IPS-18c (cell line): Measurements from ENCODE around the gene C3orf85.

Source experiments
- H3K4me3 ChIP-seq: 2 replicates; pipeline ENCODE4 v1.7.0; 2013; ENCODE audit warnings: low read depth, mild to moderate bottlenecking, low read length, moderate library complexity; ENCODE audit not compliant: insufficient read depth
- H3K9me3 ChIP-seq: one replicate; pipeline ENCODE4 v1.6.1; 2013; ENCODE audit warnings: mild to moderate bottlenecking, low read length, moderate library complexity; ENCODE audit not compliant: control insufficient read depth, insufficient read depth

Gene C3orf85, protein sequence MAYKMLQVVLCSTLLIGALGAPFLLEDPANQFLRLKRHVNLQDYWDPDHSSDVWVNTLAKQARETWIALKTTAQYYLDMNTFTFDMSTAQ

DNA sequence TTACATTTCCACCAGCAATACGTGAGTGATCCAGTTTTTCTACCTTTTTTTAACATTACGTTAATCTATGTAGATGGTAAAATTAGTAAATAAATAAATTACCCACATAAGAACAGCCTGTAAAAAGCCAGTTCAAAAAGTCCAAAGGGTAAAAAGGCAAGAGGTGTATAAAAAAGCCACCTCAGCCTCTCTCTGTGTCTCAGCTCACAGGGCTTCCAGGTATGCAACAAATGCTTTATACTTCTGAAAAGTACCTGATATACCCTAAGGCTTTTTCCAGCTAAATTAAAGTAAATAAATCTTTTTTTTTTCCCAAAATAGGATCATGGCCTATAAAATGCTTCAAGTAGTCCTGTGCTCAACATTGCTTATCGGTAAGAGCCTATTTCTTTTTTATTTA, at the start of gene C3orf85:
Gene C3orf85 (plus strand): TSS at position 197 of the 400 bp plus-strand sequence. CDS start 129 bp downstream, at position 326.
- H3K9me3 ChIP-seq: no peaks in the 10 kb centered on the region
- H3K4me3 ChIP-seq: no peak within 1 kb of the TSS

DNA sequence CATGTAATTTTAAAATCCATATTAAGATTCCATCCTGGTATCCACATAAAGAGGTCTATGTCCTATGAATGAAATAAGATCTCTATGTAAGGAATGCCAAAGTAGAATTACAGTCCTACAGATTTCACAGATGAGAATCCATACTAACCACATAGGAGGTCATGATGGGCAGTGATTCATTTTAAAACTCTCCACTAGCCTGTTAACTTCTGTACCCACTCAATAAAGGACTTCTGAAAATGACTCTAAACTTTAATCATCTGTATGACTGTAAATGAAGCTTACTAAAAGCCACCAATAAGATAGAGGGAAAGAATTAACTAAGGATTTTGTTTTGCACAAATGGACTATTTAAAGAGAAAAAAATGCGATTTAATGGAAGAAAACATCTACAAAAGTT, 47.3 kb upstream of the C3orf85 start:
- no peaks in the 10 kb centered on the region for H3K9me3 ChIP-seq
- H3K4me3 ChIP-seq: no peak overlapping the region

DNA sequence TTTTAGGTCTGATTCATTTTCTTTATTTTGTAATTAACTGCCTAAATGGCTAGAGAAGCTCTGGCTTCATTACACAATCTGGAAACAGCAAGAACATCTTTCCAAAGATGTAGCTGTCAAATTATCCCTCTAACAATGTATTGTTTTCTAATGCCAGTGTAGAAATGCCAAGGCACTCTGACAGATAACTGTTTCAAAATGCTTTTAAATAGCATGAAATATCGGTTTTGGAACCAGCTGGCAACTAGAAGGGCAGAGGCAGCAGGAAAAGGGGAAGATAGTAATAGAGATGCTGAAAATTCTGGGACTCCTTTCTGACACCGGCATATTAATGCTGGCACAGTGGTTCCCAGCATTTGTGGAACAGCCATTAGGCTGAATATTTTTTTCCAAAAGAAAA, 44.7 kb upstream of the C3orf85 start:
- Histone ChIP-seq H3K9me3 (no peaks in the 10 kb centered on the region), H3K4me3 (no peak overlapping the region)

DNA sequence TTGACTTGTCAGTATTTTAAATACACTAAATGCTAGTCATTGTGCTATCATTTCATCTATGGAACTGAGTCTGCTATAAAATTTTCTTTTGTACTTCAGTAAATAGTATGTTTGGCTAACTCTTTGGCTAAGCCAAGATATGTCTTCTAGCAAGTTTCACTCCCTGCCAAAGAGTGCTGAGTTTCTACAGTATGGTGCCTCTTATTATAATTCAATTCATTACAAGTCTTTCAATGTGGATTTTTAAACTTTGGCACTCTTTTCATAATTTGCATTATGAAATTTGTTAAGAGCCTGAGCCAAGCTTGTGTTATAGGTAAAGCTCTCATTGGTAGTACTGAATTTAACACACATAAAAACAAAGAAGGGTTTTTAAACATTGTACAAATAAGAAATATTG, 43.0 kb upstream of the C3orf85 start:
- Histone ChIP-seq H3K9me3 (no peaks in the 10 kb centered on the region), H3K4me3 (no peak overlapping the region)

DNA sequence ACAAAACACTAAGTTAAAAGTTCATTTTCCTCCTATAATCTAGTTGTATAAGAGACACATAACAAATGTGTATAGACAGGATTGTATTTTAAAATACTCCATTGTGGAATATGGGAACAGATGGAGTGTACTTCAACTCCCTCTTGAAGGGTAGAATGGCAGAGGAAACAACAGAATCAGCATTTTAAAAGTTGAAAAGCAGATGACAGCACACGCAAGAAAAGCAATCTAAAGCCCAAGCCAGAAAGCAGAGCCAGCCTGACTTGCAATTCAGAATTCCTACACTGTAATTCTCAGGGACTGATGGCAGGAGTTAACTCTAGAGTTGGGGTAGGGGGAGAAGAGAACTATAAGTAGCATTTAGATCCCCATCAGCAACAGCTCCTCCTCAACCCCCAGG, 41.4 kb upstream of the C3orf85 start:
- Histone ChIP-seq H3K9me3 (no peaks in the 10 kb centered on the region), H3K4me3 (no peak overlapping the region)

DNA sequence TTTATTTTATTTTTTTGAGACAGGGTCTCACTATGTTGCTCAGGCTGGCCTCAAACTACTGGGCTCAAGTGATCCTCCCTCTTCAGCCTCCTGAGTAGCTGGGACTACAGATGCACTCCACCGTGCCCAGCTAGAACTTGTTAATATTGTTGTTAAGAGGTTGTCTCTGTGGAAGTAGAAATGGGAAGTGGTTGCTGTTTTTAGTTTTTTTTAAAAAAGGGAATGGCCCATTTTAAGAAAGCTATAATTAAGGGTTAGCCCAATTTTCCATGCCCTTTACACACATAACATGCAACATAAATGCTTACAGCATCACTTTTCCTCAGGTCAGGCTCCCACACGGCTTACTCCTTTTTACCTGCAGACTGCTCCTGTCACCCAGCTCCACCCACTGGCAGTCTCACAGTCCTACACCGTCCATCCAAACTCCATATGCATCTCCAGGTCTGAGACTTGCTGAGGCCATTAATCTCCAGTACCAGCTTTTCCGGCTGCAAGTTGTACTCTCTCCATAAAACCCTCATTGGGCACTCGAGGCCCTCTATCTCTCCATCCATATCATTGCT, 38.4 kb upstream of the C3orf85 start:
- H3K9me3 ChIP-seq: no peaks in the 10 kb centered on the region
- H3K4me3 ChIP-seq: no peak overlapping the region

DNA sequence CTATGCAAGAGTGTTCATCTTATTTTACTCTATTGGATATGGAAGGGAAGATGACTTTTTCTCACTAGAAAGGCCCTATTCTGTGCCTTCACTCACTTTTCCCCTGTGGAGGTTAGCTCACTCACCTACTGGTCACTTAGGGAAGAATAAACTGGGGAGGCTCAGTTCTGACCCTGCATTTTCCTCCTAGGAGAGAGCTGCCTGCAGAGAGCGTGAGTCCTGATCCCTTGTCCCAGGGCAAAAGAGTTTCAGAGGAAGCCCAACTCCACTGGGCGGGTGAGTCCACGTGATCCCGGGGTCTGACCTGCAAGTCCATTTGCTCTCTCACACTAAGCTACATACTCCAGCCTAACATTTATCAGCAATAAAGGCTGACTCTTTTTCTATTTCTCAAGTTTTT, 26.9 kb upstream of the C3orf85 start:
- H3K4me3 ChIP-seq: no peak overlapping the region
- H3K9me3 ChIP-seq: no peaks in the 10 kb centered on the region

DNA sequence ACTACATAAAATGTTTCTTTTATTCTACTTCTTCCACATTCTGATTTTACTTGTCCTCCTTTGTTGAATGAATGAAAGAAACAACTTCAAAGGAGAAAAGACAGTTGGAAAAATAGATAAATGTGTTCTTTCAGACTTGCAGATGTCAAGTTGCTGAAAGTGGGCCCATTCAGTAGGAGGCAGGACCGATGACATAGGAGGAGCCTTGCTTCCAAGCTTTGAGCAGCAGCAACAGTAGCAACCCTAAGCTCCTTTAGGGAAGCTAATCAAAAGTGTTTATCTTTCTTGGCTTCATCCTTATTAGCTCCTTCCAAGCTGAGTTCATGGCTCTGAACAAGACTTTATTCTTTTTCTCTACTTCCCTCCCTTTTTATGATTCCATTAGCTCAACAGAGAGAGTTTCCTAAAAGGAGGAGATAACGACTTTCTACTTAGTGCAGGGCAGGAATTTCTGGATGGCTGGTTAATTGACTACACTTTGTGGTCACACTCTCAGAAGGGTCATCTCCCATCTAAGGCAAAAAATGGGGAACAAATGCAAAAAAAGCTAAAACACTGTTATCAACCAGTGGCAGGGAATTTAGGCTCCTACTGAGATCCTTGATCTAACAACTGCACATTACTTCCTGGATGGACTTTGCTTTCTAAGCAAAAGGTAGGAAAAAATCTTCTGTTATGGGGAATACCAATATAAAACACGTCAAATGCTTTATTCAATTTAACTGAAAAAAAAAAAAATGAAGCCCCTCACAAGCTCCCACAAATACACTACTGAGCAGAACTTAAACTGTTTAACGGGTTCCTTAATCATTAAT, 23.4 kb upstream of the C3orf85 start:
- Histone ChIP-seq H3K9me3 (no peaks in the 10 kb centered on the region), H3K4me3 (no peak overlapping the region)

DNA sequence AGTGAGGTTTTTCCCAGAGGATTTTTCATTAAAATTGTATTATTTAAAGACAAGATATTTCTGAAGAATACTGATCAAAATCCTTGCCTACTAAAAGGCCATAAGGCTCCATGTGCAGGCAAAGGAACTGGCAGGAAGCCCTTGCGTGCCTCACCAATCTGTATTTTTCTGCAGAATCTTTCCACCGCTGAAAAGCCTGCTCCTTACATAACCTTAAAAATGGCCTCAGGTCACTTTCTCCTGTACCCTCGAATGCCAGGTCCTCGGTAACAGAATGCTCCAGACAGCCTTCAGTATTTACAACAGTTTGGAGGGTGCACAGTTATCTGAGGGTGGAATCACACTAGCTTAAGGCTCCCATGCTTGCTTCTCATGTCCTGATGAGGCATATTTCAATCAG, 21.8 kb upstream of the C3orf85 start:
- H3K4me3 ChIP-seq: no peak overlapping the region
- H3K9me3 ChIP-seq: no peaks in the 10 kb centered on the region

DNA sequence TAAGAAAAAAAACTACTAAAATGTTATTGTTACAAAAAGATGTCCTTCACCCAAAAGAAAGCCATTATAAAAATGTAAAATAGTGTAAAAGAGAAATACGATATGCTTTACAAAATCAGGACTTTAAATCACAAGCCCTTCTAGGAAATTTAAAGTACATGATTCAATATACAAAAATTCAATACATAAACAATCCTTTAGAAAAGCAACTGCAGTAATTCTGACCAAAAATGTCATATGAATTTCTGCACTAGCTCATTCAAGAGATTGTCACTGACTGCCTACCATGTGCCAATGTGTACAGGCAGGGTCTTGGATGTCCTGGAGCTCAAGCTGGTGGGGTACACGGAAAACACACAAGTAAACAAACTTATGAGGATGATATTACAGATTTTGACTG, 21.1 kb upstream of the C3orf85 start:
- Histone ChIP-seq H3K9me3 (no peaks in the 10 kb centered on the region), H3K4me3 (no peak overlapping the region)

DNA sequence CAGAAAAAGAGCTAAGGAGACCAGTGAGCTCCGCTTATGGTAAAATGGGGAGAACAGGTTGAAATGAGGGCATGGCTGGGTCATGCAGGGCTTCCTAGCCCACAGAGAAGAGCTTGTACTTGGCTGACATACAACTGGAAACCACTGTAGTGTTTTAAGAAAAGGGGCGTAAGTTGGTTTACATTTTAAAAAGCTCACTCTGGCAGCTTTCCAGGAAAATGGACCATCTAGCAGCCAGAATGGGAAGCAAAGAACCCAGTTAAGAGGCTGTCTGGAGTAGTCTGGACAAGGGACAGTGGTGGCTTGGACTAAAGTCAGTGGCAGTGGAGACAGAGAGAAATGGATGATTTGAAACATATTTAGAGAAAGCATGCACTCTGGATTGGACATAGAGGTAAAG, 20.5 kb upstream of the C3orf85 start:
- Histone ChIP-seq H3K4me3 (no peak overlapping the region), H3K9me3 (no peaks in the 10 kb centered on the region)

DNA sequence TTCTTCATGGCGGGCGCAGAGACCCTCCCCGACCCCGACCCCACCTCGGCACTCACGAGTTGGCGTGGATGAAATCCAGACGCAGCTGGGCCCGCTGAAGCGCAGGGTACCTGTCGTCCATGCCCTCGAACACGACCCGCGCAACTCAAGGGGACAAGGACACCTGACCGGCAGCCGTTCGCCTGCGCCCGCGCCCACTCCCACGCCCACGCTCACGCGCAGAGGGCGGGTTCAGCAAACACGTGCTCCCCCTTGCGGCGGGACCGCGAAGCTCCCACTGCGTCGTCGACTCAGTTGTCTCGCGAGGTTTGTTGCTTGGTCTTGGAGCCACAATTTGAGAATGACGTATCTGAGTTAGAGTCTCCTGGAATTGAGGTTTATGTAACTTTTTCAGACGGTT, 18.6 kb upstream of the C3orf85 start, which contains the start of gene MORC1:
Gene MORC1 (minus strand): TSS at position 196 of the 400 bp plus-strand sequence. CDS start 75 bp downstream, at position 121.
- no peak within 1 kb of the TSS for H3K4me3 ChIP-seq
- H3K9me3 ChIP-seq: no peaks in the 10 kb centered on the region

DNA sequence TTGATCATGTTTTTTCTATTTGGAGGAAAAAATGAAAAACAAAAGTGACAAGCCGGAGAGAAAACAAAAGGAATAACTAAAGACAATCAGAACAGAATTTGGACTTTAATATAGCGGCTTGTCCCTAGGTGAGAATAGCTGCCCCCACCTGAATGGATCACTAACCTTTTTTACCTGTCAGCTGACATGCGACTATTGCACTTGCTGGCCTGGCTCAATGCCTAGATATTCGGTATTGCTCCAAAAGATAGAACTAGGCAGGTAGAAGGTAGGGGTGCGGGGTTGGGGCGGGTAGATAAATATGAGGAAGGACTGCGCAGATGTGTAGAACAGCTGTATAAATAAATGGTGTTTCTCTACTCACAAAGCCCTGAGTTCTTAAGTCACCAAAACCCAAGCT, 17.9 kb upstream of the C3orf85 start:
- Histone ChIP-seq H3K9me3 (no peaks in the 10 kb centered on the region), H3K4me3 (no peak overlapping the region)

DNA sequence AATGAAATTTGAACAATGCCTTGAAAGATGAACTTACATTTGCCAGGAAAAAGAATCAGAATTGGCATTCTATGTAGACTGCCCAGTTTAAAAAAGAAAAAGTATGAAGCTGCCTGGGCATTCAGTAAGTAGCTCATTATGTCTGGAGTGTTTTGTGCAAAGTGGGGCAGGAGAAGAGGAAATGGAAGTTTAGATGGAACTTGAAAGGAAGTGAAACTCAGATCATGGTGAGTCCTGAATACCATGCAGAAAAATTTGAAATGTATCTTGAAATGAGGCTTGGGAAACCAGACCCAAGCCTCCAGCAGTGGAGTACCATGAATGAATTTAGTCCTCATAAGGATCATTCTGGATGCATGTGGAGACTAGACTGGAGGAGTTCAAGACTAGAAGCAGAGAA, 13.8 kb upstream of the C3orf85 start:
- H3K4me3 ChIP-seq: no peak overlapping the region
- no peaks in the 10 kb centered on the region for H3K9me3 ChIP-seq

DNA sequence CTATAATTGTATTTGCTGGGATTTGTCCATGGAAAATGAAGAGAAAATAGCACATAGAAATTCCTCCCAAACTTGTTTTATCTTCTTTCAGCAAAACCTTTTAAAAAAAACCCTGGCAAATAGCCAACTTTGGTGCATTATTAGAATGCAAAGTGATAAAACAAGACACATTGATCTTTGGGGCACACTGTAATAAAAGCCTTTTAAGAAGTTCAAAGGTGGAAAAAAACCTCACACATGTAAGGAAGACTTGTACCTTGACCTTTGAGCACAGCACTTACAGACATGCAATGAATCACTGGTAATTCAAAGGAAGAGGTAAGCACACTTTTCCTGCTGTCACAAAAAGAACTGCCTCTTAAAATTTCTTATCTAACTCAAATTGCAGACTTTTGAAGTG, 10.6 kb upstream of the C3orf85 start:
- peaks cover 5% of the 10 kb centered on the region for H3K9me3 ChIP-seq
- no peak overlapping the region for H3K4me3 ChIP-seq

DNA sequence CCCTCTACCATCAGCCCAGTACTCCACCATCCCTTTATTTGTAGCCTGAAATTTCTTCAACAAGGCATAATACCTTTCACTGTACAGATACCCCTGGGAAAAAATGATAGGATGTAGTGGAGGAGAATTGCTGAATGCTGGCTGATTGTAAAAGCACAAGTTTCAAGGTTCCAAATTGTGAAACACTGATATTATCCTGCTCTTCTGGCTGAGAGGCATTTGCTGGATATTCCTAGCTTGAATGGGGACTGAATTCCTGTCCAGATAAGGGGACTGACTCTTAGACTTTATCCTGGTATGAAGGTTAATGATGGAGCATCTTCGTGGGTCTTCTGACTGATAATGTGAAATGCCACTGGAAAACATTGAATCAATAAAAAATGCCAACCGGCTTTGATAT, 9.0 kb upstream of the C3orf85 start:
- H3K4me3 ChIP-seq: no peak overlapping the region
- H3K9me3 ChIP-seq: peaks cover 5% of the 10 kb centered on the region

DNA sequence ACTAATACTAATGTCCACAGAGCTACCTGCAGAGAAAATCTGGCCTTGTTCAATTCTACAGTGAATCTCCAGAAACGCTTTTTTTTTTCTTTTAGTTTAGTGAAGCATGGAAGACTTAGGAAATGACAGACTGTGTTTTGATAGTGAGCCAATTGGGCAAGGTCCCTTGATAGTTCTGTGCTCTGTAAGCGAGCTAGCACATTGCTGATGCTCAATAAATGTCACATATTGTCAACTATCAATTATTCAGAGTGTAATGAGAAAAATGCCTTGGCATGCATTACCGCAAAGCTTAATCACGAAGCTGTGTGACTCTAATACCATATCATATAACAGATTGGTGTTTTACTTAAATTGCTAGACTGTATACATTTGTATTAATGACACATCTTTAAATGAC, 5.2 kb upstream of the C3orf85 start:
- Histone ChIP-seq H3K4me3 (no peak overlapping the region), H3K9me3 (peaks cover 5% of the 10 kb centered on the region)

DNA sequence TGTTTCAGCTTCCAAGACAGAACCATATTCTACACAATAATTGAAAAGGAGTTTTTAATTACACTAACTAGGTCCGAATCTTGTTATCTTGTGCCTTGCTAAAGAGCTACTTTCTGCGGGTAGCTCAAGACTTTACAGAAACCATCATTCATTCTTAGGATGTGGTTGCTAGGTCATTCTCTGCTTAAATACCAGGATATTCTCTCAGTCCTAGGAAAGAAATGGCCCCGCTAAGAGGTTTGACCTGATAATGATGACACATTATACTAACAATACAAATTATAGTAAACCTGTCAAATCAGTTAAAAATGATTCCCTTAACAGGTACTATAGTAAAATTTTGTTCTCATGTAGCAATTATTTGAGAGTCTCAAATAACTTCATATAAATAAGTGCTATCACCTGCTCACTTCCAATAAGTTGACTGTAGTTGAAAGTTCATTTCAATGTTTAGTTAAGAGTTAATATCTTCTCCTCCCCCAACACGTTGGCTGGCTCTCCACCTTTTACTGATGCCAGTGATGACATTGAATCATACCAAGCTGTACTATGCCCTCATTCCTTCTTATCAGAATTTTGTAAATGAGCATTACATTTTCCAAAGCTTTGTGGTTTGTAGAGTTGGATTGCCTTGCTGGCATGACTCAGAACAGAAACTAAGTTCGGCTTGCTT, 3.6 kb upstream of the C3orf85 start:
- H3K4me3 ChIP-seq: no peak overlapping the region

More for the DNA sequence above, 3.6 kb upstream of the C3orf85 start:
- H3K9me3 ChIP-seq: peaks cover 5% of the 10 kb centered on the region
